Adipose tissue (tissue), 3 donors: ENCODE measurements around the gene PHF2. TPM values are rescaled to one million over a fixed set of nuclear protein-coding genes. Genes with fewer than 3 reads are reported as not detected.
"Not testable (repeated sequence)": the region's sequence is repeated elsewhere in the genome, so short reads cannot be mapped to it uniquely, and the experiment has no call there.

ENCODE experiments used
- H3K27ac ChIP-seq: one replicate; pipeline ENCODE4 v1.5.1; 2013; ENCODE audit warnings: low read depth, low read length
- WGBS, 3 donors: extraction: QIAGEN DNeasy Blood & Tissue Kit; methylation state at CpG; one replicate each; pipeline ENCODE4 v1.1.7; 2013; 5-methylcytosine and 5-hydroxymethylcytosine counted together
- polyA plus RNA-seq, 3 donors: library from polyadenylated mRNA; stranded (reverse); fragments of 200-250 nt; gene quantifications; one replicate each; pipeline ENCODE4 v1.2.3, GENCODE V29; 2013
- donor health status: healthy with polysubstance abuse.
- donor health status: Bipolar disorder and iron deficiency.
- donor health status: healthy.

PHF2 gene
- polyA plus RNA-seq, 3 donors: 9.5 to 25.1 (median 17.6) TPM

DNA sequence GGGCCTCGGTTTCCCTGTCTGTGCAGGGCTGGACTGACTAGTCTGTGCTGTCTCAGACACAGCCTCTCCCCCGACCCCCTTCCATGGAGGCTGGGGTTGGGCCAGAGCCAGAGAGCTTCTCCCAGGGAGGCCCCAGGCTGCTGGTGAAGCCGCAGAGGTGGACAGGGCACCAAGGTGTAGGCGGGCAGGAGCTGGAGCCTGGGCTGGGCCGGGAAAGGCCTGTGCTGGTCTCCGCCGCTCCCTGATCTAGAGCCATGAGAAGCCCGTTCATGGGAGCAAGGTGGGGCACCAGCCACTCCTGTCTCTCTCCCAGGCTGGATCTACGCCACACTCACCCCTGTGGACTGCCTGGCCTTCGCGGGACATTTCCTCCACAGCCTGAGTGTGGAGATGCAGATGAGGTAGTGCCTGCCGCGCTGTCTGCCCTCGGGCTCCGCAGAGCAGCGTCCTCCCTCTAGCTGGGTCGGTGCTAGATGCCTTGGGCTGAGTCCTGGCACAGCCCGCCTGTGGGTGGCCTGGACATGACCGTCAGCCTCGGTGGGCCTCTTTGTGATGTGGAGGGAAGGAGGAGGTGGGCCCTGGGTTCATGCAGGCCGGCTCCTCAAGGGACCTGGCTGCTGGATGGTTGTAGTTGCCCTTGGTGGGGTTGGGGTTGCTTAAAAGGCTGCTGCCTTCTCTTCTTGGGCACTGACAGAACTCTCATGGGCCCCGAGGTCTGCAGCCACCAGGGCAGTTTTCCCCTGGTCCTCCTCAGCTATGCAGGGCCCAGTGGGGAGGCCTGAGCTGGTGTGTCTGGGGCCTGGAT is 79.4 kb downstream of the PHF2 start:
- no peak overlapping the region for H3K27ac ChIP-seq
- WGBS, 3 donors: 94 to 95% (median 94%) methylated on average over 22 of the region's 22 CpGs

- WGBS, 3 donors: 95 to 97% (median 97%) methylated on average over 16 of the region's 16 CpGs
- H3K27ac ChIP-seq: no peak overlapping the region
Observed at GRCh38 chr9:93656426-93657239, 80.2 kb downstream of the PHF2 start.

- H3K27ac ChIP-seq: no peak overlapping the region
- 94 to 100% (median 98%) methylated on average over 8 of the region's 8 CpGs for WGBS, 3 donors
Observed at GRCh38 chr9:93657331-93658111, 81.1 kb downstream of the PHF2 start.

- 93 to 97% (median 96%) methylated on average over 12 of the region's 12 CpGs for WGBS, 3 donors
- H3K27ac ChIP-seq: no peak overlapping the region
Observed at GRCh38 chr9:93658184-93658925, 82.0 kb downstream of the PHF2 start.

DNA sequence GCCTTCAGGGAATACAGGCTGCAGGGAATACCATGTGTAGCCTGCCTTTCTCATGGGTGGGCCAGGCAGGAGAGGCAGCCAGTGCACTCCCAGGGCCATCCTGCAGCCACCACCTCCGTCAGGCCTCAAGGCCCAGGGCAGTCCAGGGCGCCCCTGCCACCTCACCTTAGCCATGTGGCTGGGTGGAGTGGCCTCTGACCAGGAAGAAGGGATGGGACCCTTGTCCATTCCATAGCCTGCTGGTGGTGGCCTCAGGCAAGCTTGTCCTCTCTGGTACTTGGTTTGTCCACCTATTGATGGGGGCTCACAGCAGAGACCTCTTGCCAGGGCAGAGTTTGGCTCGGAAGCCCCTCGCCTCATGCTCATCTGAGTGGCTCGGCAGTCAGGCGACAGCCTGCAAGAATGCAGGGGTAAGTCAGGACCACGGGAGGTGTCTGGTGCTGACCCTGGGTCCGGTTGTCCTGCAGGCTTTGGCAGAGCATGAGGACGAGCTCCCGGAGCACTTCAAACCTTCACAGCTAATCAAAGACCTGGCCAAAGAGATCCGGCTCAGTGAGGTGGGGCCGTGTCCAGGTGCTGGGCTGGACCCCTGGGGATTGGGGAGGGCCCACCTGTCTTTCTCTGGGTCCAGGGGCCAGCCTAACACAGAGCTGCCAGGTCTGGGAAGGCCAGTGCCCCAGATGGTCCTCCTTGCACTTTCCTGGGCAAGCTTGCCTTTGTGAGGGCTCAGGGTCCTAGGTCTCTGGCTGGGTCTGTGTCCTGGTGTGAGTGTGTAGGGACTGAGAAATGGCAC is 82.9 kb downstream of the PHF2 start:
- 98 to 99% (median 99%) methylated on average over 12 of the region's 12 CpGs for WGBS, 3 donors

DNA sequence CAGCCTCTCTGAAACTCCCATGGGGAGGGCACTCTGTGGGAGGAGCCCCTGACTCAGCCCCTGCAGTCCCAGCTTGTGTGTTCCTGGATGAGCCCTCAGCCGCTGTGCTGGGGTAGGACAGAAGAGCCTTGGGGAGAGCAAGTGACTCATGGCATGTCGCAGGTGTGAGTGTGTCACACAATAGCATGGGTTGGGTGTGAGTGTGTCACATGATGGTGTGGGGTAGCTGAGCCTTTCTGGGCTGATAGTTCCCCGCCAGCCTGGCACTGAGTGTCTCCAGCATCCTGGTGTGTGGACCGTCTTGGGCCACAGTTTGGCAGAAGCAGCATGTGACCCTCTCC is 83.4 kb downstream of the PHF2 start:
- no peak overlapping the region for H3K27ac ChIP-seq
- WGBS, 3 donors: 96 to 99% (median 98%) methylated on average over 4 of the region's 4 CpGs

More for the DNA sequence above, 82.9 kb downstream of the PHF2 start:
- H3K27ac ChIP-seq: no peak overlapping the region

DNA sequence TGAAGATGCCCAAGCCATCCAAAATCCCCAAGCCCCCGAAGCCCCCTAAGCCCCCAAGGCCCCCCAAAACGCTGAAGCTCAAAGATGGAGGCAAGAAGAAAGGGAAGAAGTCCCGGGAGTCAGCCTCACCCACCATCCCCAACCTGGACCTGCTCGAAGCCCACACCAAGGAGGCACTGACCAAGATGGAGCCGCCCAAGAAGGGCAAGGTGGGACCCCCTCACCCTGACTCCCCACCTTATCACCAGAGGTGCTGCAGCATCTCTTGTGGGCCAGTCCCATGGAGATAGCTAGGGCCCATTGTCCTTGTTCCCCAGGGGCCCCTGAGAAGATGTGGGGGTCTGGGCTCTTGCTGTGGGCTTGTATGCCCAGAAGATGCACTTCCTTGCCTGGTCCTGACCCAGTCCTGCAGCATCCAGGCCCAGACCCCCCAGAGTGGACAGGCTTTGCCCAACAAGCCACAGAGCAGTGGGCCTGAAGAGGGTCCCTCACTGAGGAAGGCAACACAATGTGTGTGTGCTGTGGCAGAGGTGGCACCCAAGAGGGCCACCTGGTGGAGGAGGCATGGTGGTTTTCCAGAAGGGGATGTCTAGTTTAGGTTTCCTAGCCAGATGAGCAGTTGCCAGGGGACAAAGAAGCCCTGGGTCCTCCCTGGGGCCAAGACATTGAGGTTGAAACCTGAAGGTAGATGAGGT is 84.1 kb downstream of the PHF2 start:
- no peak overlapping the region for H3K27ac ChIP-seq
- 94 to 100% (median 95%) methylated on average over 5 of the region's 5 CpGs for WGBS, 3 donors

- H3K27ac ChIP-seq: no peak overlapping the region
- 97 to 100% (median 99%) methylated on average over 1 of the region's 1 CpG for WGBS, 3 donors
Observed at GRCh38 chr9:93661591-93661990, 85.2 kb downstream of the PHF2 start.

DNA sequence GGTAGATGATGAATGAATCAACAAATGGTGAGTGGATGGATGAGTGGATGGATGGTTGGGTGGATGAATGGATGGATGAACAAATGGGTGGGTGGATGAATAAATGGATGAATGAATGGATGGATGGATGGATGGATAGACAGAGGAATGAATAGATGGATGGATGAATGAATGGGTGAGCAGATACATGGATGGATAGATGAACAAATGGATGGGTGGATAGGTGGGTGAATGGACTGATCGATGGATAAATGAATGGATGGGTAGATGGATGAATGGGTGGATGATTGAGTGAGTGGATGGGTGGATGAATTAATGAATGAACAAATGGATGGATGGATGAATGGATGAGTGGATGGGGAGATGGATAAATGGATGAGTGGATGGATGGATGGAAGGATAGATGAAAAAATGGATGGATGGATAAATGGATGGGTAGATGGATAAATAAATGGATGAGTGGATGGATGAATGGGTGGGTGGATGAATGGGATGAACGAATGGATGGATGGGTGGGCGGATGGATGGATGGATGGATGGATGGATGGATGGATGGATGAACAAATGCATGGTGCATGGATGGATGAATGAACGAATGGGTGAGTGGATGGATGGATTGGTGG is 85.7 kb downstream of the PHF2 start:
- H3K27ac ChIP-seq: no peak overlapping the region
- 86 to 98% (median 97%) methylated on average over 4 of the region's 4 CpGs for WGBS, 3 donors

GRCh38 chr9:93662952-93663572 is 86.7 kb downstream of the PHF2 start:
- no peak overlapping the region for H3K27ac ChIP-seq
- WGBS, 3 donors: 84 to 93% (median 92%) methylated on average over 9 of the region's 9 CpGs

DNA sequence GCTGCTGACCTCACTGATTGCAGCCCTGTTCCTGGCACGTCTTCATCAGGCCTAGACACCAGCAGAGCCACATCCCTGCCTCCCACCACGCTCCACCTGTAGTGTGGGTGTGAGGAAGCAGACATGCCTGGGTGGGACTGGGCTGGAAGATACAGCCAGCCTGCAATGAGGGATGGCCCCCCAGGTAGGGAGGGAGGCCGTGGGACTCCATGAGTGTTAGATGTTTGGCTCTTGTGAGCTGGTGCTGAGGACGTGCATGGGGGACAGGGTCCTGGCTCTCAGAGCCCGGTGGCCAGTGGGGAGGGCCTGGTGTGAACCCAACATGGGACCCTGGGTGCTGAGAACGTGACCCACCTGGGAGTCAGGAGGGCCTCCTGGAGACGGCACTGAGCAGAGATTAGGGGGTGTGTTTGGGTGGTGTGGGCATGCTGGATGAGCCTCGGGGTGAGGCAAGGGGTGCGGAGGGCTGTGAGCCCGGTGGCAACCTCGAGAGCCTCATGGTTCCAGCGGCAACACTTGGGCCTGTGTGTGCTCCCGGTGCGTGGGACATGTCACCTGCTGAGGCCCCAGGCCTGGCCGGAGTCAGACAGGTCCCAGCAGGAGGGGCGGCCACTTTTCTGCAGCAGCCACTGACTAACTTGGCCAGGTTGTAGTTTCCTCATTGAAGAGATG is 87.6 kb downstream of the PHF2 start:
- 91 to 95% (median 93%) methylated on average over 16 of the region's 16 CpGs for WGBS, 3 donors
- H3K27ac ChIP-seq: no peak overlapping the region

DNA sequence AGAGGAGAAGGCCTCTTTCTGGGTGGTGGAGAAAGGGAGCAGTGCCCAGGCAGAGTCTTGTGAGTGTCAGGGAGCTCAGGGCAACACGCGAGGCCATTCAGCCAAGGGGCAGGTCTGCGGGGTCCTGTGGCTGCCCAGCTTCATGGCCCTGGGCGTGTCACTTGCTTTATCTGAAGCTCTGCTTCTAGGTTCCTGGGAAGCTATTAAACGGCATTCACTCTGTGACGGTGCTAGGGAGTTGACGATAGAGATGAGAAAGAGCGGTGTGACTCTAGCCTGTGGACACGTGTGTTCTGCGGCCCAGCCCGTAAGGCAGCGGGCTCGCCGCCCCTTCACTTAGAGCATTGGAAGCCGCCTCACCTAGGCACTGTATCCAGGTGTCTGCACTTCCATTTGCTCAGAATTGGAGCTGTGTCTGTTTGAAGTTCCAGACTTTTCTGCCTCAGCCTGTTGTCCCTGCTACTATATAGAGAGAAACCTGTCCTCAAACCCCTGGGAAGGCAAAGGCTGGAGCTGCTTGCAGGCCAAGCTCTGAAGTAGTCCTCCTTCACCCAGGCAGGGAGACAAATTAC is 88.3 kb downstream of the PHF2 start:
- 93 to 97% (median 94%) methylated on average over 15 of the region's 15 CpGs for WGBS, 3 donors
- no peak overlapping the region for H3K27ac ChIP-seq

DNA sequence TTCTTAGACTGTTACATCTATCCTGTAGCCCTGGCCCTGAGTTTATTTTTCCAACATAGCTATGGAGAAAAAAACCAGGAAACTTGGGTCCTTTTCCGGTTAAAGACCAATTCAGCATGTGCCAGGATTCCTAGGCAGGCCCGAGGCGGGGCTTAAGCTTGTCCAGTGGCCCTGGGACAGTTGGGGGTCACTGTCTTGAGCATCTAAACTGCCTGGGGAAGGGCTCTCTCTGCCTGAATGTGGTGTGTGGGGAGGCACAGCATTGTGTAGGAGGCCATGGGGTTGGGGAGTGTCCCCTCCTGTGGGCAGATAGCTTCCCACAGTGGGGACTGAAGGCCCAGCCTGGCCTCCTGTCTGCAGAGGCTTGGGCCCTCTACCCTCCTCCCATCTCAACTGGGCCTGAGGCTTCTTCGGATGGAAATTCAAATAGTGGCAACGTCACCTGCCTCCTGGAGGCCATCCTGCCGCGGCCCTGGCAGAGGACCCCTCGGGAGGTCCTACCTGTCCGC is 88.8 kb downstream of the PHF2 start:
- no peak overlapping the region for H3K27ac ChIP-seq
- WGBS, 3 donors: 92 to 95% (median 92%) methylated on average over 9 of the region's 9 CpGs

- WGBS, 3 donors: 91 to 94% (median 93%) methylated on average over 27 of the region's 27 CpGs
- H3K27ac ChIP-seq: no peak overlapping the region
Observed at GRCh38 chr9:93665637-93666438, 89.5 kb downstream of the PHF2 start.

- 87 to 94% (median 92%) methylated on average over 6 of the region's 6 CpGs for WGBS, 3 donors
Observed at GRCh38 chr9:93666439-93666784, 90.0 kb downstream of the PHF2 start.

More at GRCh38 chr9:93666439-93666784, 90.0 kb downstream of the PHF2 start:
- not testable (repeated sequence) for H3K27ac ChIP-seq
